Femur (tissue), 1 donor: Measurements from ENCODE around the gene CTIF.
A peak's percentile ranks its signal among the peaks of the same experiment; 100 is the strongest.

Source experiments
- DNase-seq: peaks from one replicate; pipeline ENCODE4 v3.0.0-alpha.2; 2017

Gene CTIF

DNA sequence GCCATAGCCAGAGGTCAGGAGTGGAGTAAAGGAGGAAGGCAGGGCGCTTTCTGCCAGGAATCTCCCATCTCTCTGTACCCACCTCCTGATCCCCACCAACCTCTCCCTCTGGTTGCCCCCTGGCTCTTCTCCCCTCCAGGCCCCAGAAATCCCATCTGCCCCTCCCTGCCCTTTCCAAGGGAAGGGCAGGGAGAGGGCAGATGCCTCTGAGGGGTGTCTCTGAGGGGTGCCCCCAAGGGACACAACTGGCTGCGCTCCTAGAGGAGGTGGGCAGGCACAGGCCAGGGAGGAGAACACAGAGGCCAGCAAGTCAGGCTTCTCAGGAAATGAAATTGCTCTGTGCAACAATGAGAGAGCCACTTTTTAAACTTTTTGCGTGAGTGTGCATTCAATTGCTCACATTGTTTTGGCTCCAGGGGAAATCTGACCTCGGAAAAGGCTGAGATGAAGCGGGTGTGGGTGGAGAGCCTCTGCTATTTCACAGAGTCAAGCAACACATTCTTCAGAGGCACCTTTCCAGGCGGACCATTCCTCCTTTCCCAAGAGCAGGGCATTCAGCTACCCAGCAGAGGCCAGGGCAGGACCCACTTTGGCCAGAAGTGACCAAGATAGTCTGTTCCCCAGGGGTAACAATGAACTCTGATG lies 286.4 kb downstream of the CTIF start:
- peak; percentile 41 for DNase-seq

DNA sequence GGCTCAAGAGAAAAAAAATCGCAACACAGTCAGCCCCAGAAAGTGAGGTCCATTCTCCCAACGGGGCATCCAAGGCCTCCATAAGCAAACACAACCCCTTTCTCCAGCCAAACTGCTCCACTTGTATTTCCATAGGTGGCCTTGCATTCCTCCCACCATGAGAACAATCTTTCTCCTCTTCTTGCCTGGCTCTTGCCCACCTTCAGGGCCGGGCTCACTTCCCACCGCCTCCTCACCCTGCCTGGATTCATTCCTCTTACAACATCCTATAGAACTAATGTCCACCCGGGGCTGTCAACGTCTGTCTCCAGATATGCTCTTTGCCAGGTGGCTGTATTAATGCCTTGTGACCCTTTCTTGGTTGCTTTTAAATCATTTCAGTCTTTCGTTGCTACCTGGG lies 287.4 kb downstream of the CTIF start:
- peak; percentile 21 for DNase-seq

- DNase-seq = peak; percentile 14
These were observed 288.0 kb downstream of the CTIF start for GRCh38 chr18:48826806-48827205.

- DNase-seq = peak; percentile 70
These were observed 288.7 kb downstream of the CTIF start for GRCh38 chr18:48827291-48828193.

GRCh38 chr18:48828194-48828545 lies 289.3 kb downstream of the CTIF start:
- DNase-seq = peak; percentile 13

DNA sequence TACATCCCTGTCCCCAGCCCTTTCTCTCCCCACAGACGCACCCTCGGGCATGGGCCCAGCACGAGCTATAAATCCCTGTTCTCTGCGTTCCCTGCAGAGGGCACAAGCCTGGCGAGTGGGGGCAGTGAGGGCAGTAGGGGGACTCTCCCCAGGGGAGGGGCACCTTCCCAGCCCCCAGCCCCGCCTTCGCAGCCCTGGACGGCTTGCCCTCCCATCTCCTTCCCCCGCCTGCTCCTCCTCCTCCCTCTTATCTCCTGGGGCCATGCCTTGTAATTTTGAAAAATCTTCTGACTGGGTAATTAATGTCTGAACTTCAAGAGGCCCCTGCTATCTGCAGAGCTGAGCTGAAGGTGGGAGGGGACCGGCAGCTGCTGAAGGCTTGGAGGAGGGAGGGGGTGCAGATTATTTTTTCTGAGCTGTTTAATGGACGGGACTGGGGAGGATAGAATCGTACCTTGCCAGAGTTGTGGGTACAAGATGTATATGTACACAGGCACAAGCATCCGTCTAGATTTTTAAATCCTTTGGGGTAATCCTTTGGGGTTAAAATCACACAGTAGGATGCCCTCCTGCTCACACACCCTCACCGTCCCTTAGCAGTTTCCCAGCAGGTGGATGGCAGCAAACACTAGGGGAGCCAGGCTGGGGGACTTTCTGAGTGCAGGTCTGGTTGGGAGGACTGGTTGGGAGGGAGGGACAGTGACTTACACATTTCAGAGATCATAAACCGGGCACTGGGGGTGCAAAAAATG lies 290.0 kb downstream of the CTIF start:
- DNase-seq = peak; percentile 32

DNA sequence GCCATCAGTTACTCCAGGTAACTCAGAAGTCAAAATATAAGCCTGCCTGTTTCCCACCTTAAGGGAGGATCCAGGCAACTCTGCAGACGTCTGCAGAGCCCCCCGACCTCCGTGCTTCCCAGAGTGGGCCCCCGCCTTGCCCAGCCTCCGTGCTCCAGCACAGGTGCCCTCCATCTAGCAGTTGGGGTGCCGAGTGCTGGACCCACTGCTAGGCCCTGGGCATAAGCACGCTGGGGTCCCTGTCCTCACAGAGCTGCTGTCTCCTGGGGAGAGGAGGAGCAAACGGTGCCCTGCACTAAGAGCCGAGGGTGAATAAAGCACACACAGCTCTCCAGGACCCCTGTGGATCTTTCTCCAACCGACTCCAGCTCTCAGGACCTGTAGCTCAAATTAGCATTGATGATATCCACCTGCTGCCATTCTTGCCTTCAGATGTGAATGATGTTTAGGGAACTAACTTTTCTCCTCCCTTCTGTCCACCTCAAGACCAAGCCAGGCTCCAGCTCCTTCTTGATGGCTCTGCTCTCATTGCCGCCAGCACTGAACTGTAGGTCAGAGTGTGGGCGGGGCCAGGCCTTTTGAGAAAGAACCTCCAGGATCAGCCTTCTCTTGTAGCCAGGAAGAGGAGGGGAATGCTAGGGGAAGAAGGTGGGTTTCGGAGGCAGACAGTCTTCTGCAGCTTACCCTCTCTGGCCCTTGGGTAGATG lies 290.8 kb downstream of the CTIF start:
- peak; percentile 24 for DNase-seq

GRCh38 chr18:48831113-48831759 lies 292.4 kb downstream of the CTIF start:
- DNase-seq = peak; percentile 19

DNA sequence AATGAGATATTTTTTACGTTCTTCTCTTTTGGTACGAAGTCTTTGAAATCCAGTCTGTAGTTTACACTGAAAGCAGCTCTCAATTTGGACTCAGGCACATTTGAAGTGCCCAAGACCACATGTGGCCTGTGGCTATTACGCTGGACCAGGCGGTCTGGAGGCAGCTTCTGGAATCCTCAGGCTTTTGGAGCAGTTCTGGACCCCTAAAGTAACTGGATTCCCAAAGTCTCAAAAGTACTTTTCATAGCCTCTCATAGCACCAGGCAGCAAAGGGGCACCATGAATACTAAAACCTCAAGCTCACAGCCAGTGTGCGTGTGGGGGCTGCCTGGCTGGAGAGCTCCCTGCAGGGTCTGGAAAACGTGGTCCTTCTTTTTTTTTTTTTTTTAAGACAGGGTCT lies 293.0 kb downstream of the CTIF start:
- DNase-seq = no peak

DNA sequence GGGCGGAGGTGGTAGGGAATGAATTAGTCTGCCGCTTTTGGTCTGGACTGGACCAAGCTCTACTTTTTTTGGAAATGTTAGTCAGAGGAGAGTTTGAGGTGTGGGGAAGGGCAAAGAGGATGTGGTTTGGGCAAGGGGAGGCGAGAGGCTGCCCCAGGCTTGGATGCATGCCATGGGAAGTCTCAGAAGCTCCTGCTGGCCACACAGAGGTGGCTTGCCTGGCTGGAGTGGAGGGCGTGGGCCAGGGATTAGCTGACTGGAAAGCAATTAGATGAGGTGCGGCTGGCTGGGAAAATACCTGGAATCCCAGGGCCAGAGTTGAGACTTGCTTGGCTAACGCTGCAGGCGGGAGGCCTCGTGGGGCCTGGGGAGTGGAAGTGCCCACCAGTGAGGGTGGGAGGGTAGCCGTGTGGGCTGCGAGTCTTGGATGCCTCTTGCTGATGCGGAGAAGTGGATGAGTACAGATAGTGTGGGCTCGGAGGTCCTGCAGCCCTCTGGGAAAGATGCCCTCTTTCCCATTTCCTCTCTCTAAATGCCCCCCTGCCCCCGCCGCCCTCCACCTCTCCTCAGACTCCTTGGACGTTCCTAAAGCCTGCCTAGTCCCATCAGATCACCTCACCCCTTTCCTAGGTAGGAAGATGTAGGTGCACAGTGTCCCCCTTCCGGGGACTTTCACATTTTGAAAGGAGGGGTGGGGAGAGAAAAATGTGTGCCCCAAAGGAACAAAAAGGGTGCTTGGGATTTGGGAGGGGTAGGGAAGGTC lies 294.3 kb downstream of the CTIF start:
- DNase-seq = peak; percentile 83

DNA sequence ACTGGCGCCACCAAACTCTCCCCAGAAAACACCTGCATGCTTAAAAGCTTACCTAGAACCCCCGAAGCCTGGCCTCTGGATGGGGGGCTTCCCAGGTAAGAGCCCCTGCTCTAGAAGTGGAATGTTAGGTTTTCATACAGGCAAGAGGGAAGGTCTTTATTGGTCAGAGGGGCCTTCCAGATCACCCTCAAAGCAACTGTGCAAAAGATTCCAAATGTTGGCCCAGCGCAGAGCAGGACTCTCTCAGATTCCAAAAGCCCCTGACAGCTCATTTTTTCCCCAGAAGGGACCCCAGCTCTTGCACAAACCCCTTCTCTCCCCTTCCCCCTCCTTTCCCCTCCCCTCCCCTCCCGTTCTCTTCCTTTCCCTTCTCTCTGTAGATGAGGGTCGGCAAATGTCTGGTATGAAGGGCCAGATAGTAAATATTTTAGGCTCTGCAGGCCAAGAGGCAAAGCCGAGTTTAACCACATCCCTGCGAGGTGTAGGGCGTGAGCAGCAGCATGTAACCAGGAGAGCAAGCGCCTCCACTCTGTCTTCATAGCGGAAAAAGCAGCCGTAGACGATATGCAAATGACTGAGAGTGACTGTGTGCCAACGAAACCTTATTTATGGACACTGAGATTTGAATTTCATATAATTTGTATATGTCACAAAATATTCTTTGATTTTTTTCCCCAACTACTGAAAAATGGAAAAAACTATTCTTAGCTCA lies 295.0 kb downstream of the CTIF start:
- peak; percentile 29 for DNase-seq

- peak; percentile 82 for DNase-seq
These were observed 295.7 kb downstream of the CTIF start for GRCh38 chr18:48834413-48835031.

GRCh38 chr18:48835119-48835518 lies 296.3 kb downstream of the CTIF start:
- no peak for DNase-seq

- peak; percentile 17 for DNase-seq
These were observed 296.9 kb downstream of the CTIF start for GRCh38 chr18:48835745-48836170.

DNA sequence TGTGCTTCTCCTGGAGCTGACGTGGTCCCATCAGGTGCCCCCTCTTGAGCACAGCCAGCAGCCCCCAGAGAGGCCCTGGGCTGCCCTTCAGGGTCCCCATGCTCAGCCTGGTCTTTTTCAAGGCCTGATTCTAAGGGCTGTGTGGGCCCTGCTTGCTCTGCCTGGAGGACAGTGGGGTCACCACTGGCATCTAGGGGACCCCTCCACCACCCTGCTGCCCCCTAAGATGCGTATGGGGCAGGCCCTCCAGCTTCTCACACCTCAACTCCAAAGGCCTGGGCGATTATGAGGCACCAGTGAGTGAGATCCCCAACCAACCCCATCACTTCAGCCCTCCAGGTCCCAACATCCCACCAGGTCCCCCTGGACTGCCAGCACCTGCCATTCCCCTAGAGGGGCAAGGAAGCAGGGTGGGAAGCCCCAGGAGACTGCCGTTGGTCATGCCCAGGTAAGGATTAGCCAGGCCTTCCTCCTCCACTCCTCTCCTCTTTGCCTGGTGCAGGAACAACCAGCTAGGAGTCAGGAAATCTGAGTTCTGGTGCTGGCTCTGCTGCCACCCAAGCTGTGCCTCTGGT lies 297.5 kb downstream of the CTIF start:
- peak; percentile 13 for DNase-seq

GRCh38 chr18:48836806-48837615 lies 298.2 kb downstream of the CTIF start:
- DNase-seq = peak; percentile 19

- DNase-seq = no peak
These were observed 298.8 kb downstream of the CTIF start for GRCh38 chr18:48837676-48838075.

GRCh38 chr18:48838166-48838775 lies 299.4 kb downstream of the CTIF start:
- no peak for DNase-seq
